GM10847 (cell line): ENCODE measurements around the gene CDKL2.

Source experiments
- POLR2A ChIP-seq: IDR thresholded peaks from 2 replicates; pipeline ENCODE4 v1.6.1; 2011; ENCODE audit not compliant: insufficient read length; ENCODE audit errors: extremely low read depth

The CDKL2 gene

DNA sequence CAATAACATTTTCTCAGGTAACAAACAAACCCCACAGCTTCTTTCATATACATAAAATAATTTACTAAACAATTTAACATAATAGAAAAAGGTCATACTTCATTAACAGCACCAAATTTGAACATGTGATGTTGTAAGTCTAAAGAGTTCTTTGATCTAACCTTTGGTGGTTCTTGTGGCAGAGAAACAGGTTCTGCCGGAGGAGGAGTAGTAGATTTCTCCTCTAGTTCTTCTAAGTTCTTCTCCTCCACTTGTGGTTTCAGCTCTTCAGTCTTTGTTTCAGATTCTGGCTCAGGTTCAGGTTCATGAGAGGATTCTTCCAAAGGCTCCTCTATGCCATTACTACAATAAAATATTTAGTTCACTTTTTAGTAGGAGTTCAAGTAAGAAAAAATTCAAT lies 24.6 kb upstream of the CDKL2 start:
- TF ChIP-seq POLR2A = no peak

DNA sequence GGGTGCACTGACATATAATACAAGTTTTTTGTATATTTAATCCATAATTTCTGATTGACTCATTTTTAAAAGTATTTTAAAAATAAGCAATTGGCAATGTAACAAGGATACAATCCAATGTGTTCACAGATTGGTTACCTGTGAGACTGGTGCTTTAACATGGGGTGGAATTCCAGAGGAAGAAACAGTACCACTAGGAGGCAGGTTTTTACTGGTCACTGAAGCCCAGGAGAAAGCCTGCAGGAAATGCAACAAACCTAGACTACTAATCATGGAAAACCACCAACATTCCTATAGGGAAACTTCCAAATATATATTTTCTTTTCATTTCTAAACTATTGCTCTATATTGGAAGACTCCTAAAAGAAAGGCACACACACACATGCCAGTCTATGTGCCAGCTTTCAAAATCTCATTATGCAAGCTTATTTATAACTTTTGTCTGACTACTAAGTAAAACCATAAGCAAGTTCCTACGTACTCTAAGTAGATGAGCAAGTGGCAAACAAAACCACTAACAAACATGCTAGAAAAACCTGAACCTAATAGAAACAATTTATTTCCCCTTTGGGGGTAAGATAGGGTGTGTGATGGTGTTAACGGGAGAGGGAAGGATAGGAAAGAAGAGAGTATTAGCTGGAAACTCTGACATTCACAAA lies 23.6 kb upstream of the CDKL2 start:
- no peak for TF ChIP-seq POLR2A

DNA sequence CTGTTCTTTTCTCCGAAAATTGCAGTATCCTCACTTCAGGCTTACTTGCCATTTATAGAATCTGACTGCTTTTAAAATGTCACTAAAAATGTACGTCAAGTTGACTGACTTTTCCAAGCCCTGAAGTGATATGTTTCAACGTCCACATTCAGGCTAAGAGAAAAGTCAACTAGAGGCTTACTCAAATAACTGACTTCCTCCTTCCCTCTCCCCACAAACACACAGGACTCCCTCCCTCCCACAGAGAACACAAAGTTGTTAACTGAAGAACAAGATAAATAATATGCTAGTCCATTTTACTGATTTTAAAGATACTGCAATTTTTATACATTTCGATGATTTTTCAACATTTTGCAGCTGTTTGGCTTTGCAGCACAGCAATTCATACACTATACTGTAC lies 13.8 kb upstream of the CDKL2 start:
- no peak for TF ChIP-seq POLR2A

DNA sequence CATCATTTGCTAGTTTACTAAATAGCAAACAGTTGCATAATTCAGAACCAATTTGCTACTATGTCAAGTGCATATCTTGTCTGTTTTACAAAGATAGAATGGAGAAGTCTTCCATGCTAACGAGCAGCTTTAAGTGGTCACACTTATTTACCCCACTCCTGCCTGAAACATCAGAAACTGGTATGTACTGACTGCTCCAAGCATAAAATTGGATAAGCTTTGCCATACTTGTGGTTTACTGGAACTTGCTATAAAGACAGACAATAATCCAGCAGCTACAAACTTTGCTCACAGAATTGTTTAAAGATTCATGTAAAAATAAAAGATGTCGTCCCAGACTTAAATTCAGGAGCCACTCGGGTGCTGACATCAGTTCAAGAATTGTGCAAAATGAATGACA lies 13.3 kb upstream of the CDKL2 start:
- TF ChIP-seq POLR2A = no peak

DNA sequence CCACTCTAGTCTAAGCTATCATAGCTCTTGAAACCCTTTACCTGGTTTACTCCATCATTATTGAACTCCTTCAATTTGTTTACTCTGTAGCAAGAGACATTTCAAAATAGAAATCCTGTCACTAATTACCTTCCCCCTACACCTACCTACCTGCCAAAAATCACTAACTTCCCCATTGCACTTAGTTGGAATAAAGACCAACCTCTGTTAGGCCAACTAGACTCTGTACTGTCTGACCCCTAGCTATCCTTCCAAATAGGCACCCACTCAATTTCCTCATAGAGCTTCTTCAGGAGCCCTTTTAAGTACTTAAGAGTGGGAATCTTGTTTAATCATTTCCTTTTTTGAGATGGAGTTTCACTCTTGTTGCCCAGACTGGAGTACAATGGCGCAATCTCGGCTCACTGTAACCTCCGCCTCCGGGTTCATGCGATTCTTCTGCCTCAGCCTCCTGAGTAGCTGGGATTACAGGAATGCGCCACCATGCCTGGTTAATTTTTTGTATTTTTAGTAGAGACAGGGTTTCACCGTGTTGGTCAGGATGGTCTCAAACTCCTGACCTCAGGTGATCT lies 8.9 kb upstream of the CDKL2 start:
- TF ChIP-seq POLR2A = no peak

DNA sequence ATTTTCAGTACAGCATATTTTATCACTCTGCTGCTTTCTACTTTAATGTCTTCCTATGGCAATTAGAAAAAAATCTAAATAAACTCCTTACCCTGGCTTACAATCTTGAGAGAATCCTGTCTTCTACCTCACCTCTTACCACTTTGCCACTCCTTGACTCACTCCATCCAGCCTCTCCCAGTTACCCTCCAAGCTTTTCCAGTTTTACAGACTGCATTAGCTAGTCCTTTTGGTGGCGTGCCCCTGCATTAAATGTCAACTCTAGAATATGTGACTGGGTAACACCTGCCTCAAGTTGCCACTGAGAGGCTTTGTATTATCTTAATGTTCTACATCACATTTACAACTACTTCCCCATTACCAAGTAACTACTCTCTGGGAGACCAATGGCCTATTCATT lies 7.5 kb upstream of the CDKL2 start:
- TF ChIP-seq POLR2A = no peak

DNA sequence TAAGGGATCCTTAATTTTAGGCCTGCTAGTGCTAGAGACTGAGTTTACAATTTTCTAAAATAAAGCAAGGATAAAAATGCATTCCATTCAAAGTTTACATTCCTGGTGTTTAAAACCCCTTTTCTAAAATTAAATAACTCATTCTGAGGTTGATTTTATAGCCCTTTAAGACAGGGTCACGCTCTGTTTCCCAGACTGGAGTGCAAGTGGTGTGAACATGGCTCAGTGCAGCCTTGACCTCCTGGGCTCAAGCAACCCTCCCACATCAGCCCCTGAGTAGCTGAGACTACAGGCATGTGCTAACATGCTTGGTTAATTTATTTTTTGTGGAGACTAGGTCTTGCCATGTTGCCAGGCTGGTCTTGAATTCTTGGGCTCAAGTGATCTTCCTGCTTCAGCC lies 6.8 kb upstream of the CDKL2 start:
- no peak for TF ChIP-seq POLR2A

DNA sequence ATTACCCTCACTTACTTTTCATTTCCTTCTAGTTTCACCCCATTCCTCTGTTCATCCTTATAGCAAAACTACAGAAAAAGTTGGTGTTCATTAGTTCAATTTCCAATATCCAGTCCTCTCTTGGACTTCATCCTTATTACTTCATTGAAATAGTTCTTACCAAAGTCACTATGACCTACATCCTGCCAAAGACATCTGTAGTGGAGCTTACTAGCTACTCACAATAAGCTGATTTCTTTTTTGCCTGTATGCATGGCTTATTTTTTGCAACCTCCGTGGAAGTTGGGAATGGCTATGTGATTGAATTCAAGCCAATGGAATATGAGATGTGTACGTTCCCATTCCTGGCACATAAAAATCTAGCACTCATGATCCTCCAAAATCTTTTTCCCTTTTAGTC lies 4.6 kb upstream of the CDKL2 start:
- no peak for TF ChIP-seq POLR2A

DNA sequence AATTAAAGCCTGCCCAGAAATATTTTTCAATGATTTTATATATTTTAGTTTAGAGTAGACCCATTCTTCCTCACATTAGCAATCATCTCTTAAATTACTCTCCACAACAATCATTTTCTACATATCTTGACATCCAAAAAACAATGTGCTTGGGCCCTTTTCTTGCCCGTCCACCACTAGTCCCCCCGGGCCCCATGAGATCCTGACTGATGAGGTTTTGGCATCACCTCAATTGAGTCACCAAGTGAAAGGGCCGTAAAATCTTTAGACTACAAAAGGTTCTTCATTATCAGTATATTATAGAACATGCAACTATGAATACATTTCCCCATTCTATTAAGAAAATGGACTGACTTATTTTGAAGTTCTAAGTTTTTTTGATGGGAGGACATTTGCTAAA lies 4.0 kb upstream of the CDKL2 start:
- TF ChIP-seq POLR2A = no peak

DNA sequence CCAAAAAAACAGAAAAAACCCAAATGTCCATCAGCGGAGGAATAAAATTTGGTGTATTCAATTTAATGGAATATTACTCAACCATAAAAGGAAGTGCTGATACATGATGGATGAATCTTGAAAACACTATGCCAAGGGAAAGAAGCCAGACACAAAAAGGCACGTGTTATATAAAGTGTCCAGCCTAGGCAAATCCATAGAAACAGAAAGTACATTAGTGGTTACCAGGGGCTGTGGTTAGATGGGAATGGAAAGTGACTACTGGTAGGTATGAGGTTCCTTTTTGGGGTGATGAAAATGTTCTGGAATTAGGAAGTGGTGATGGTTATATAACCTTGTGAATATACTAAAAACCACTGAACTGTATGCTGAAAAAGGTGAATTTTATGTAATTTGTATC lies 3.5 kb upstream of the CDKL2 start:
- TF ChIP-seq POLR2A = no peak

DNA sequence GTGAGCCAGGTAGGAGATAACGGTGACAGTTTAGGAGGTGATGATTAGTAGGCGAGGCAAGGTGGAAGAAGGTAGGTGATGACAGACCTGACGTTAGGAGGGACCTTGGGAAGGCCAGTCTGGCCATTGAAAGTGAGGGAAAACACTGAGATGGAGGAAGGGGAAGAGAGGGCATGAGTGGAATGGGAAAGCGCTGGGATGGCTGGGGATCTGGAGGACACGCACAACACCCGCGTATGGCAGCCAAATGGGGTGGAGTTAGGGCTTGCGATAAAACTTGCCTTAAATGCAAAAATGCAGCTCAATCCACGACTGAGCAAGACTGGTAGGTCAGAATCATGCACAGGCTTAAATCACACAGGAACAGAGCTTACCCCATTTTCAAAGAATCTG lies 605 bp upstream of the CDKL2 start:
- no peak for TF ChIP-seq POLR2A

DNA sequence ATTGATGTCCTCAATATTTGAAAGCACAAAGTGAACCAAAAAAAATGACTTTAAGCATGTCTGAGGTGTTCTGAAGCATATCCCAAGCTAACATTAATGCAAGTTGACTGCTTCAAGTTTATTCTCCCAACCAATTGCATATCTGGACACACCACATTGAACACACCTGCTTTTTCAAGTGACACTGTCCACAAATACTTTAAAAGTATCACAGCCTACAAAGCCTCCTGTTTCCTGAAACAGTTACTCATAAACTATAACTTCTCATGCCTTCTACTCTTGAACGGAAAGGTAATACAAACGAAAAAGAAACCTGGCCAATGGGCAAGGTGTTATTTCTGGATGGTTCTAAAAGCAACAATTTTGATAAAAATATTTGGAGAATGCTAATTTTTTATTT lies 1.1 kb downstream of the CDKL2 start:
- TF ChIP-seq POLR2A = no peak

DNA sequence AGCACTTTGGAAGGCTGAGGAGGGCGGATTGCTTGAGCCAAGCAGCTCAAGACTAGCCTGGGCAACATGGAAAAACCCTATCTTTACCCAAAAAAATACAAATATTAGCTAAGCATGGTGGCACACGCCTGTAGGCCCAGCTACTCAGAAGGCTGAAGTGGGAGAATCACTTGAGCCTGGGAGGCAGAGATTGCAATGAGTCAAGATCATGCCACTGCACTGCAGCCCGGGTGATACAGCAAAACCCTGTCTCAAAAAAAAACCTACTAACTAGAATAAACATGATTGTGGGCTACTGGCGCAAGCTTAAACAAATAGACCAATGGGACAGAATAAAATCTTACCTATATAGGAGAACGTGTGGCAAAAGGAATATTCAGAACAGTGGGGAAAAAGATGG lies 7.3 kb downstream of the CDKL2 start:
- no peak for TF ChIP-seq POLR2A

DNA sequence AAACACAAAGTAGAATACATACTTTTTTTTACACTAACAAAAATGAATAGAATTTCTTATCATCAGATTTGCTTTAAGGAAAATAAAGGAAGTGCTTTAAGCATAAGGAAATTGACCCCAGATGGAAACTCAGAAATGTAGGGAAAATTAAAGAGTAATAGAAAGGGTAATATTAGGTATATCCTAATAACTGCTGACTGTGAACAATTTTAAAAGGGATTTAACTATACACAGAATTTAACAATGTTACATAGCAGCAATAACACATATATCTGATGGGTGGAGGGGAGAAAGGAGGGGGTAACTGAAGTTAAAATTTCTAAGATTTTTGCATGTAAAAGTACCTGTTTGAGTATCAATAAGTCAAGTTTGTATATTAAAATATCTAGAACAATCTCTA lies 8.6 kb downstream of the CDKL2 start:
- no peak for TF ChIP-seq POLR2A

DNA sequence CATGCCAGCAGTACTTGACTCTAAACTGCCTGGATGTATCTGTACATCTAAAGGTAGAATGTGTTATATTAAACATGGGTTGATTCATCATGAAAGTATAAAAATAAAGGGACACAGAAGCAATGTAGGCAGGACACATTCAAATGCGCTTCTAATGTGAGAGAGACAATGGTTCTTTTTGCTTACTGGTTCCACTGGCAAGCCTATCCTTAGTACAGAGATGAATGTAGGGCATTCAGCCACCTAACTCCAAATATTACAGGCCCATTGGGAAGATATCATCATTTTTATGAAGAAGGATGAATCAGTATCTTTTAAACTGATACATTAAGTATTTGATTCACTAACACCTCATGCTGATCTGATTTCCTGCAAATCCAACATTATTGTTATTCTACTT lies 18.0 kb downstream of the CDKL2 start:
- TF ChIP-seq POLR2A = no peak

DNA sequence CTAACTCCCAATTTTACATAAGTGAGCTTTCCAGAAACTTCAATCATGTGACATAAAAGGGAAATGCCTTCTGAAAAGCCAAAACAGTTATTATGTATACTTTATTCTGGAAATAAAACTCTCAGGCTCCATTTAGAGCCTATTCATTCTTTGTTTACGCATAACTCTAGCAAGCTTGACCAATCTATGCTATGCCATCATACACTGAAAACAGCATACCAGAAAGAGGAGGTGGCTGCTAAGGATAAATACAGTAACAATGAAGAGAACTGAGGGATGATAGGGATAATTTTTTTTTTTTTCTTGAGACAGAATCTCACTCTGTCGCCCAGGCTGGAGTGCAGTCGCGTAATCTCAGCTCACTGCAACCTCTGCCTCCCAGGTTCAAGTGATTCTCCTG lies 24.4 kb downstream of the CDKL2 start:
- TF ChIP-seq POLR2A = no peak

DNA sequence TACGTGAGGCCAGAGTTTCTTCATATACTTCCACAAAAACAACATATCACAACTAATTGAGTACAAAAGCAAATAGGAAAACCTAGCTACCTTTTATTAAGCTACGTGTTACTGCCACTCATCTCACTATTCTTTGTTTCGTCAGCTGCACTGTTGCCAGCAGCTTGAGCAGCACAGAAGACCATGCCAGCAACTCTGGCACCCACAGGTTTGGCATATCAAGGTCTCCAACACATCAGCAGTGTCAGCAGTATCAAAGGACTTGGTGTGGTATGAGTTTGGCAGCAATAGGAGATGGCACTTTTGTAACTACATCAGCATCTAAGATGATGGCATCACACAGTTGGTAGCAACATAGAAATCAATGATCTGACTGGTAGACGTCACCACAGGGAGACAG lies 30.7 kb downstream of the CDKL2 start:
- TF ChIP-seq POLR2A = no peak

DNA sequence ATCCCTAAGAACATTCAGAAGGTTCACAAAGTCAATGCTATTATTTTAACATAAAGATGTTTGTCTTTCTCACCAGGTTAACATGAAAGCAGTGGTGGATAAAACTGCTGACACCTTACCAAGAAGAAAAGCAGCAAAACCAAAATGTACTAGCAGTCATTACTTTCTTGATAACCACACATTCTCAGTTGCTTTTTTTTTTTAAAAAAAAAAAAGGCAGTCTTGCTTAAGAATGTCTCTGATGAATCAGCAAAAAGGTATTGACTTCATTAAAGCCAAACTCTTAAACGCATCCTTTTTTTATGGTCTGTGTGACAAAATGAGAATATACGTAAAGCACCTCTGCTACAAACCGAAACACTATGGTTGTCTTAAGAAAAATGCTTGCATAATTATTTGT lies 31.9 kb downstream of the CDKL2 start:
- no peak for TF ChIP-seq POLR2A

DNA sequence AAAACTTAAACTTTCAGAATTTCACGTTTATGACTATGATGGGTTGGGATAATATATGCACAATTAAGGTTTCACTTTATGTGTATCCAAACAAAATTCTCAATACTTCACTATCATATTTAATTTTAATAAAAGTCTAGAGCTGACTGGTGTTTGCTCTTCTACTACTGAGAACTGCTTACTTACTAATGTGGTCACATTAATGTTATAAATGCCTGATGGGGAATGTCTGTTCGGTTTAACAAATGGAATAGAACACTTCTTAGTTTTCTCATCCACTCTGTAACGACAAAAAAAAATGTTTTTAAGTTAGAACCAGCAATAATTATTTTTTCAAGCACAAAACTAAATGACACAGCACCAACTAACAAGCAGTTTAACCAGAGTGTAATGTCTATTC lies 34.3 kb downstream of the CDKL2 start:
- TF ChIP-seq POLR2A = no peak
